K562 (cell line): ENCODE data around the gene ACP4. TPM values are rescaled to one million over a fixed set of nuclear protein-coding genes. Genes with fewer than 3 reads are reported as not detected.

Experiments used
- ATAC-seq: fragments of 200-7000 bp; cut with Tn5 transposase; 3 replicates; pipeline ENCODE4 v1.9.1; 2020; ENCODE audit warnings: moderate library complexity
- BruUV-seq: library from RNA; stranded (reverse); fragments of 400-500 nt; replicated peaks from 2 replicates; lab custom pipeline; 2021; lab: Mats Ljungman, UMichigan
- CTCF ChIA-PET: fragments of 300-600 bp; formaldehyde crosslinking; extraction: SDS; loops from one replicate; lab custom pipeline; 2021; ENCODE audit warnings: low intra/inter-chr PET ratio; lab: Yijun Ruan, JAX
- POLR2A ChIA-PET: fragments of 300-600, 350-650 bp; sonication (Branson Sonifier 250); formaldehyde crosslinking; extraction: SDS; loops from one replicate; lab custom pipeline; 2021; ENCODE audit warnings: antibody characterized with exemption, inconsistent platforms; lab: Yijun Ruan, JAX
- DNase-seq, 4 experiments: peaks; one replicate each; pipeline versions ENCODE4 v3.0.0 to v3.0.0-alpha.2; 2011 to 2018; ENCODE audit warnings: low spot score in 3 of 4, mixed read lengths in 3 of 4; ENCODE audit errors: extremely low read depth in 1 of 4
- FAIRE-seq: peaks from 2 replicates; lab custom pipeline; 2011; peaks lifted over from hg19 to GRCh38; lab: Jason Lieb, UNC
- H2AFZ ChIP-seq: 2 replicates; pipeline ENCODE4 v1.6.0; 2011; ENCODE audit warnings: low read depth, low read length, control low read depth, inconsistent platforms
- H3K27ac ChIP-seq: fragments of 200-600 bp; 3 replicates; pipeline ENCODE4 v1.8.0; 2011; ENCODE audit warnings: low read depth, mild to moderate bottlenecking, control low read depth, inconsistent platforms, low read length, moderate library complexity, mixed read lengths; ENCODE audit errors: extremely low read depth
- H3K27me3 ChIP-seq, 2 experiments: fragments of 300-600 bp in 1 of 2; 2 replicates in 1 of 2; 3 replicates in 1 of 2; pipeline versions ENCODE4 v1.6.0 to v1.8.0; 2011; ENCODE audit warnings: inconsistent platforms in 2 of 2, low read length in 2 of 2, mild to moderate bottlenecking in 1 of 2, mixed read lengths in 1 of 2, moderate library complexity in 1 of 2; ENCODE audit not compliant: control insufficient read depth in 2 of 2, insufficient read depth in 2 of 2
- H3K36me3 ChIP-seq: fragments of 300-600 bp; 3 replicates; pipeline ENCODE4 v1.8.0; 2011; ENCODE audit warnings: mild to moderate bottlenecking, low read length, inconsistent platforms; ENCODE audit not compliant: control insufficient read depth, insufficient read depth
- H3K4me1 ChIP-seq, 2 experiments: fragments of 200-600 bp in 1 of 2; replicated peaks in 1 of 2; 2 replicates in 1 of 2; 3 replicates in 1 of 2; pipeline versions ENCODE4 v1.5.1 to v1.8.0; 2011; ENCODE audit warnings: inconsistent platforms in 2 of 2, low read length in 2 of 2, mild to moderate bottlenecking in 1 of 2, mixed read lengths in 1 of 2, moderate library complexity in 1 of 2; ENCODE audit not compliant: control insufficient read depth in 2 of 2, insufficient read depth in 2 of 2
- H3K4me2 ChIP-seq: 2 replicates; pipeline ENCODE4 v1.6.1; 2011; ENCODE audit warnings: low read length, control low read depth, inconsistent platforms, mixed read lengths; ENCODE audit not compliant: insufficient read depth
- H3K4me3 ChIP-seq: fragments of 200-600 bp; sonication (generic), shearing (Covaris generic); 2 replicates; pipeline ENCODE4 v1.5.1; 2016; ENCODE audit warnings: control low read depth, inconsistent platforms
- H3K79me2 ChIP-seq: fragments of 200-600 bp; 3 replicates; pipeline ENCODE4 v1.8.0; 2011; ENCODE audit warnings: low read length, inconsistent platforms; ENCODE audit not compliant: control insufficient read depth, insufficient read depth
- H3K9ac ChIP-seq, 2 experiments: 2 replicates each; pipeline versions ENCODE4 v1.6.0 to v1.6.1; 2011; ENCODE audit warnings: low read depth in 2 of 2, low read length in 2 of 2, control low read depth in 1 of 2, inconsistent platforms in 1 of 2, mild to moderate bottlenecking in 1 of 2, mixed read lengths in 1 of 2; ENCODE audit not compliant: insufficient read depth in 1 of 2
- H3K9me1 ChIP-seq: one replicate; pipeline ENCODE4 v1.6.0; 2011; ENCODE audit warnings: inconsistent platforms, mild to moderate bottlenecking, low read length, moderate library complexity; ENCODE audit not compliant: control insufficient read depth, insufficient read depth
- H3K9me3 ChIP-seq: replicated peaks from 2 replicates; pipeline ENCODE4 v1.5.1; 2011; ENCODE audit warnings: low read depth, low read length, inconsistent platforms; ENCODE audit not compliant: control insufficient read depth, insufficient read depth
- H4K20me1 ChIP-seq: replicated peaks from 2 replicates; pipeline ENCODE4 v1.6.1; 2011; ENCODE audit warnings: low read length, inconsistent platforms, mixed read lengths; ENCODE audit not compliant: control insufficient read depth, insufficient read depth
- CREB3 ChIP-seq: fragments of 450-650 bp; conservative IDR thresholded peaks from 2 replicates; pipeline ENCODE4 v1.6.1; 2016; ENCODE audit warnings: missing genetic modification characterization, low read depth, mild to moderate bottlenecking, missing compliant biosample characterization, moderate library complexity
- E2F6 ChIP-seq, 2 experiments: IDR thresholded peaks; 2 replicates each; pipeline ENCODE4 v1.6.1; 2011; ENCODE audit warnings: borderline replicate concordance in 1 of 2, control low read depth in 1 of 2, low read depth in 1 of 2, low read length in 1 of 2, mild to moderate bottlenecking in 1 of 2, mixed read lengths in 1 of 2, moderate library complexity in 1 of 2; ENCODE audit not compliant: insufficient read depth in 1 of 2, insufficient read length in 1 of 2, poor library complexity in 1 of 2, severe bottlenecking in 1 of 2; ENCODE audit errors: extremely low read depth in 1 of 2
- FOXA3 ChIP-seq, 2 experiments: fragments of 450-650 bp in 1 of 2; sonication (generic) in 1 of 2; formaldehyde crosslinking; IDR thresholded peaks in 1 of 2; conservative IDR thresholded peaks in 1 of 2; 2 replicates each; pipeline versions ENCODE4 v1.4.0 to v1.8.0; 2020 to 2022; ENCODE audit warnings: mild to moderate bottlenecking in 2 of 2, missing genetic modification reagents in 1 of 2
- HDAC2 ChIP-seq: fragments of 450-650 bp; IDR thresholded peaks from 2 replicates; pipeline ENCODE4 v1.6.1; 2016; ENCODE audit warnings: mild to moderate bottlenecking
- HNRNPH1 ChIP-seq: fragments of 200-400 bp; formaldehyde crosslinking; optimal IDR thresholded peaks from 2 replicates; pipeline ENCODE3; 2017; ENCODE audit warnings: low read depth, mild to moderate bottlenecking, low read length, moderate library complexity
- ID3 ChIP-seq, 2 experiments: fragments of 250-450 bp in 1 of 2; fragments of 450-650 bp in 1 of 2; sonication (Bioruptor Pico) in 1 of 2; IDR thresholded peaks; 2 replicates each; pipeline versions ENCODE4 v1.6.1 to v1.8.0; 2016 to 2021; ENCODE audit warnings: mild to moderate bottlenecking in 2 of 2, moderate library complexity in 2 of 2, missing compliant biosample characterization in 1 of 2, missing genetic modification characterization in 1 of 2
- L3MBTL2 ChIP-seq: fragments of 450-650 bp; IDR thresholded peaks from 2 replicates; pipeline ENCODE4 v1.6.1; 2016; ENCODE audit warnings: mild to moderate bottlenecking, moderate library complexity
- MAX ChIP-seq: sonication (generic); formaldehyde crosslinking; IDR thresholded peaks from 2 replicates; pipeline ENCODE4 v1.9.0; 2022; ENCODE audit warnings: mild to moderate bottlenecking, missing genetic modification reagents
- SAP30 ChIP-seq: fragments of 200-600 bp; sonication (generic); IDR thresholded peaks from 2 replicates; pipeline ENCODE4 v1.6.1; 2012; ENCODE audit warnings: borderline replicate concordance, low read depth, mild to moderate bottlenecking, moderate library complexity, low read length, control low read depth, inconsistent platforms; ENCODE audit not compliant: insufficient read depth, poor library complexity, severe bottlenecking
- SP1 ChIP-seq: sonication (generic); formaldehyde crosslinking; IDR thresholded peaks from 2 replicates; pipeline ENCODE4 v1.8.1; 2022; ENCODE audit warnings: mild to moderate bottlenecking, missing genetic modification reagents
- TAF15 ChIP-seq: fragments of 200-400 bp; formaldehyde crosslinking; IDR thresholded peaks from 2 replicates; pipeline ENCODE4 v1.6.1; 2017; ENCODE audit warnings: mild to moderate bottlenecking, low read depth, low read length, moderate library complexity
- TEAD1 ChIP-seq, 2 experiments: fragments of 450-650 bp in 1 of 2; sonication (generic) in 1 of 2; formaldehyde crosslinking; IDR thresholded peaks; 2 replicates each; pipeline versions ENCODE4 v1.4.0 to v1.8.0; 2020 to 2022; ENCODE audit warnings: mild to moderate bottlenecking in 2 of 2, missing genetic modification reagents in 1 of 2
- ZFP91 ChIP-seq: sonication (generic); formaldehyde crosslinking; IDR thresholded peaks from 2 replicates; pipeline ENCODE4 v1.8.0; 2022; ENCODE audit warnings: mild to moderate bottlenecking, missing genetic modification reagents
- ZNF174 ChIP-seq: fragments of 250-450 bp; sonication (Bioruptor Pico); IDR thresholded peaks from 2 replicates; pipeline ENCODE4 v1.4.0; 2020; ENCODE audit warnings: mild to moderate bottlenecking
- ZNF24 ChIP-seq: fragments of 450-650 bp; IDR thresholded peaks from 2 replicates; pipeline ENCODE4 v1.6.1; 2016
- WGBS: fragments of 100-300 bp; shearing (Covaris generic); methylation state at CpG from one replicate; pipeline ENCODE4 v1.1.6; 2016; ENCODE audit warnings: low coverage, mixed read lengths; ENCODE audit not compliant: insufficient coverage; ENCODE audit errors: missing lambda C conversion rate; 5-methylcytosine and 5-hydroxymethylcytosine counted together
- in situ Hi-C: fragments of 300-500 bp; cut with MboI; formaldehyde crosslinking; loops from 4 replicates; pipeline ENCODE4 v1.15.0; 2018; ENCODE audit warnings: inconsistent platforms, mixed read lengths
- intact Hi-C: fragments of 100-400 bp; cut with micrococcal nuclease; formaldehyde crosslinking; loops from 2 replicates; pipeline ENCODE4 v1.14.2; 2022
- polyA plus RNA-seq, 8 experiments: library from polyadenylated mRNA; depleted of rRNA in 4 of 8; stranded (reverse) in 5 of 8; unstranded in 3 of 8; fragments of >200 nt; fragmentation: Nextera tagmentation in 2 of 8; fragmentation: Illumina TruSeq in 1 of 8; extraction: Ambion mirVana in 2 of 8; extraction: Trizol in 1 of 8; gene quantifications; 2 replicates each; pipeline versions ENCODE4 v1.2.1 to v1.2.3, GENCODE V29; 2011 to 2014; ENCODE audit warnings: inconsistent platforms in 1 of 8, missing spikeins in 1 of 8
- total RNA-seq, 7 experiments: library from RNA; depleted of rRNA in 6 of 7; stranded (reverse); fragments of >200 nt in 6 of 7; fragmentation: Illumina TruSeq in 2 of 7; extraction: Trizol in 2 of 7; gene quantifications; 2 replicates each; pipeline versions ENCODE4 v1.2.1 to v1.2.3, GENCODE V29; 2011 to 2021; ENCODE audit warnings: low replicate concordance in 1 of 7

ACP4 gene
- total and polyA plus RNA-seq, 9 of the 15 experiments (the other 6 are each of a cell fraction or from before 2014, with no cell fraction given) = not detected

GRCh38 chr19:50820086-50820485, 29.9 kb downstream of the ACP4 start:
- Histone ChIP-seq H3K36me3 (no peaks in the 10 kb centered on the region), H3K79me2 (0 out of 3 replicates have a peak, but pooled peaks cover 6% of the 10 kb centered on the region), H3K9me3 (peaks cover 5% of the 10 kb centered on the region), H3K27me3 (no peaks in the 10 kb centered on the region; a peak in 1 of 5 replicates), H2AFZ (peak overlapping the region; percentile 92), H3K27ac (peak overlapping the region; percentile 74; the same call in 2 of the 3 replicates), H3K9me1 (peaks cover 2% of the 10 kb centered on the region), H4K20me1 (no peaks in the 10 kb centered on the region), H3K9ac (peak overlapping the region; percentile 66 to 83; a peak in 3 of 4 replicates), H3K4me3 (peak overlapping the region; percentile 25; the same call in 1 of the 2 replicates), H3K4me2 (peak overlapping the region; percentile 79), H3K4me1 (peaks cover 57 to 74% of the 10 kb centered on the region in 2 experiments)
- intact Hi-C loops = no loop called here
- ATAC-seq (no peak), FAIRE-seq (peak; percentile 65), DNase-seq (peak in 1 of 4 experiments; percentile 66)
- WGBS = 15% methylated on average over 14 of the region's 15 CpGs
- POLR2A ChIA-PET = interaction anchor here (0.6 to 8.6 kb wide), 10 partner anchors 9 to 90 kb away, joined by 3 to 70 read pairs (median 3); partner anchors contain the start of gene KLK15
- TSS peak; percentile 72 for BruUV-seq
- in situ Hi-C loops = no loop called here
- CTCF ChIA-PET = no interaction called here
- TF ChIP-seq E2F6 (IDR thresholded peaks at IDR 0.05; ENCODE audit: borderline replicate concordance in 1 of 2, extremely low read depth in 1 of 2, insufficient read depth in 1 of 2, insufficient read length in 1 of 2, low read depth in 1 of 2, low read length in 1 of 2, poor library complexity in 1 of 2, severe bottlenecking in 1 of 2) (peak; percentile 81 to 95), ZFP91 (CRISPR knock-in tag) (no peak), ZNF24 (no peak), HNRNPH1 (no peak), ID3 (CRISPR knock-in tag; IDR thresholded peaks at IDR 0.05) (no peak), ID3 (tag; IDR thresholded peaks at IDR 0.05) (peak; percentile 36; the same call in 1 of the 2 replicates), ZNF174 (no peak), CREB3 (tag) (0 out of 2 replicates have a peak, but pooled peaks have one; percentile 29), HDAC2 (0 out of 2 replicates have a peak, but pooled peaks have one; percentile 17), SAP30 (peak; percentile 11), L3MBTL2 (peak; percentile 95), SP1 (0 out of 2 replicates have a peak, but pooled peaks have one; percentile 4), TEAD1 (CRISPR knock-in tag; IDR thresholded peaks at IDR 0.05) (0 out of 4 replicates have a peak, but pooled peaks of 1 of the 2 experiments have one; percentile 57), FOXA3 (CRISPR knock-in tag; conservative IDR thresholded peaks at IDR 0.05 in 1 of 2, IDR thresholded peaks at IDR 0.05 in 1 of 2) (peak in 1 of 2 experiments; percentile 53; a peak in 1 of 4 replicates), TAF15 (no peak), MAX (CRISPR knock-in tag) (peak; percentile 70)
